ENCODE results near the gene LITAF. TPM values are rescaled to one million over a fixed set of nuclear protein-coding genes. Genes with fewer than 3 reads are reported as not detected.

LITAF gene
- total RNA-seq, 1 donor from 2014 or later = 17.2 TPM

DNA sequence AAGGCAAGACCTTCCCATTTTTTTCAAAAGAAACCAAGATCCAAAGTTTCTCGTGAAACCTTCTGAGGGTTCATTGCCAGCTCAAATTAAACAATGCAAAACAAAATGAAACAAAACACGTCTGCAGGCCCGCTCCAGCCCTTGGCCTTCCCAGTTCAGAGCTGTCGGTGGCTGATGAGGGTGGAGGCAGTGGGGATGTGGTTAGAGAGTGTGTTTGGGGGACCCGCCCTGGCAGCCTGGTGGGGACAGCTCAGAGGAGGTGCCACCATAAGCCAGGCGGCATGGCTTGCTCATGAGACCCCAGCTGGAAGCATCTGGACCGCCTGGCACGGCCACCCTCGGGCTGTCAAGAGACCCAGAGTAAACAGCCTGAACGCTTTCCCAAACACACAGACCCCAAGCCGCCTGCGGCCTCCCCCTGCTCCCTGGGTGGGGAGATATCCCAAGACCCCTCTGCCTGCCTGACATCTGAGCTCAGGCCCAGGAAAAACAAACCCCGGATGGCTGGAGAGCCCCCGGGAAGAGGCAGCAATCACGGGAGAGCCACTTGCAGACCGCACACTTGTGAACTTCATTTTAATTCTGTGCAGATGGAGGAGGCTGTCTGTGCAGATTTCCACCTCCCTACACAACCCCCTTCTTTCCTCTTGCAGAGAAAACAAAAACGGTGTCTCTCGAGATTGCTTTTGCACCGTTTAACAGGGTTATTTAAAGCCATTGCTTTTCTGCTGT is 35.4 kb upstream of the LITAF start:
- peaks cover 0 to 2% (median 0%) of the 10 kb centered on the region in 3 donors for H3K9me3 ChIP-seq (ENCODE audit: control insufficient read depth in 3 of 3, low read length in 3 of 3)
- peaks cover 0 to 9% (median 2%) of the 10 kb centered on the region in 3 donors for H3K4me1 ChIP-seq (ENCODE audit: control insufficient read depth in 3 of 3, insufficient read depth in 3 of 3, low read length in 3 of 3)
- H3K4me3 ChIP-seq (ENCODE audit: low read length in 3 of 3) = peak overlapping the region in 1 of 3 donors; percentile 35
- H3K9ac ChIP-seq (ENCODE audit: low read depth in 1 of 3, low read length in 3 of 3) = peak overlapping the region in 1 of 3 donors; percentile 66
- no peaks in the 10 kb centered on the region for H3K36me3 ChIP-seq (ENCODE audit: control insufficient read depth in 3 of 3, insufficient read depth in 3 of 3, low read length in 3 of 3)
- H3K27me3 ChIP-seq (ENCODE audit: control insufficient read depth in 3 of 3, insufficient read depth in 3 of 3, low read length in 3 of 3) = no peaks in the 10 kb centered on the region
- no peak overlapping the region for H3K27ac ChIP-seq (ENCODE audit: low read depth, low read length)

DNA sequence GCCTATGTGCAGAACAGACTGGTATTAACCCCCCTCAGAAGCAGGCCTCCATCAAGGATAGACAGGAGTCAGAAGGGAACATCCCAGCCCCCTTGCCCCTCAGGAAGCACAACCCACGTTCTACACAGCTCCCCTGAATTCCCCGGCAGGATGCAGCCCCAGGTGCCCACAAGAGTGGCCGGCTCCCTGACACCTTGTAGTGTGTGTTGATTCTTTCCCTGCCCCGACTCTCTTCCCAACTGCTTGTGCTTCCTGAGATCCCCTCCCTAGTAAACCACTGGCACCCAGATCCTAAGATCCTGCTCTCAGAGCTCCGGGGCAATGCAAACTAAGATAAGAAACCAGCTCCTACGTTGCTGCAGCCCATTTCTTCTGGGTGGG is 34.8 kb upstream of the LITAF start:
- Histone ChIP-seq H3K36me3 (ENCODE audit: control insufficient read depth in 3 of 3, insufficient read depth in 3 of 3, low read length in 3 of 3) (no peaks in the 10 kb centered on the region), H3K9ac (ENCODE audit: low read depth in 1 of 3, low read length in 3 of 3) (peak overlapping the region in 1 of 3 donors; percentile 66), H3K9me3 (ENCODE audit: control insufficient read depth in 3 of 3, low read length in 3 of 3) (peaks cover 0 to 2% (median 0%) of the 10 kb centered on the region in 3 donors), H3K27ac (ENCODE audit: low read depth, low read length) (no peak overlapping the region), H3K4me3 (ENCODE audit: low read length in 3 of 3) (peak overlapping the region in 1 of 3 donors; percentile 35), H3K4me1 (ENCODE audit: control insufficient read depth in 3 of 3, insufficient read depth in 3 of 3, low read length in 3 of 3) (peaks cover 0 to 9% (median 2%) of the 10 kb centered on the region in 3 donors), H3K27me3 (ENCODE audit: control insufficient read depth in 3 of 3, insufficient read depth in 3 of 3, low read length in 3 of 3) (no peaks in the 10 kb centered on the region)

DNA sequence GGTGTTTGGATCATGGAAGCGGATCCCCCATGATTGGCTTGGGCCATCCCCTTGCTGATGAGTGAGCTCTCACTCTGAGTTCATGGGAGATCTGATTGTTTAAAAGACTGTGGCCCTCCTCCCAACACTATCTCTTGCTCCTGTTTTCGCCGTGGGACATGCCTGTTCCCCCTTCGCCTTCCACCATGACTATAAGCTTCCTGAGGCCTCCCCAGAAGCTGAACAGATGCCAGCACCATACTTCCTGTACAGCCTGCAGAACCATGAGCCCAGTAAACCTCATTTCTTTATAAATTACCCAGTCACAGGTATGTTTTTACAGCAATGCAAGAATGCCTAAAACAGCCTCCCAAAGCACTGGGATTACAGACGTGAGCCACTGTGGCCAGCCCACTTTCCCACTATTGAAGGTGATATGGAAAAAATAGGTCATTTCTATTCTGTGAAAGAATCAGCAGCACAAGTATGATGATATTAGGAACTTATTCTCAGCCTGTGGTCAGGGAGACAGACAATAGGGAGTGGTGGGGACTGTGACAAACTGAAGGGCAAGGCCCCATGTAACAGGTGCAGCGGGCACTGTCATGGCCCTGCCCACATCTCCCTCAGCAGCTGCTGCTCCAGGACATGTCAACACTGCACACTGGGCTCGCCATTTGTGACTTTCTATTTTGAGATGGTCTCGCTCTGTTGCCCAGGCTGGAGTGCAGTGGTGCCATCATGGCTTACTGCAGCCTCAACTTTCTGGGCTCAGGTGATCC is 33.7 kb upstream of the LITAF start:
- Histone ChIP-seq H3K27me3 (ENCODE audit: control insufficient read depth in 3 of 3, insufficient read depth in 3 of 3, low read length in 3 of 3) (no peaks in the 10 kb centered on the region), H3K9me3 (ENCODE audit: control insufficient read depth in 3 of 3, low read length in 3 of 3) (peaks cover 0 to 2% (median 0%) of the 10 kb centered on the region in 3 donors), H3K27ac (ENCODE audit: low read depth, low read length) (no peak overlapping the region), H3K4me3 (ENCODE audit: low read length in 3 of 3) (no peak overlapping the region), H3K9ac (ENCODE audit: low read depth in 1 of 3, low read length in 3 of 3) (no peak overlapping the region), H3K36me3 (ENCODE audit: control insufficient read depth in 3 of 3, insufficient read depth in 3 of 3, low read length in 3 of 3) (no peaks in the 10 kb centered on the region), H3K4me1 (ENCODE audit: control insufficient read depth in 3 of 3, insufficient read depth in 3 of 3, low read length in 3 of 3) (peaks cover 0 to 9% (median 2%) of the 10 kb centered on the region in 3 donors)

DNA sequence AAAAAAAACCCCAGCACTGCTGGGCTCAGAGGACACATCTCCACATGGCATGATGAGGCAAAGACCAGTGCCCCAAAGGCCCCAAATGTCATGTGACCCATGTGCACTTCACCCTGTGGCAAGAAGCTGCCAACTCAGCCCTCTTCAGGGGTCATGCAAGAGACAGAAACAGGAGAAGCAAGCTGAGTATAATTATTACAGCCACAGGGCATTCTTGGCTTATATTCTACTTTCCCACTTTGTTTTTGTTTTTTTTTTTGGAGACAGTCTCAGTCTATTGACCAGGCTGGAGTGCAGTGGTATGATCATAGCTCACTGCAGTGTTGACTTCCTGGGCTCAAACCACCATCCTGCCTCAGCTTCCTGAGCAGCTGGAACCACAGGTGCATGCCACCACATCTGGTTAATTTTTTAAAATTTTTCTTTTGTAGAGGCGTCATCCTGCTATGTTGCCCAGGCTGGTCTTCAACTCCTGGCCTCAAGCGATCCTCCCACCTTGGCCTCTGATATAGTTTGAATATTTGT is 32.7 kb upstream of the LITAF start:
- Histone ChIP-seq H3K4me1 (ENCODE audit: control insufficient read depth in 3 of 3, insufficient read depth in 3 of 3, low read length in 3 of 3) (peaks cover 0 to 9% (median 4%) of the 10 kb centered on the region in 3 donors), H3K27ac (ENCODE audit: low read depth, low read length) (no peak overlapping the region)

DNA sequence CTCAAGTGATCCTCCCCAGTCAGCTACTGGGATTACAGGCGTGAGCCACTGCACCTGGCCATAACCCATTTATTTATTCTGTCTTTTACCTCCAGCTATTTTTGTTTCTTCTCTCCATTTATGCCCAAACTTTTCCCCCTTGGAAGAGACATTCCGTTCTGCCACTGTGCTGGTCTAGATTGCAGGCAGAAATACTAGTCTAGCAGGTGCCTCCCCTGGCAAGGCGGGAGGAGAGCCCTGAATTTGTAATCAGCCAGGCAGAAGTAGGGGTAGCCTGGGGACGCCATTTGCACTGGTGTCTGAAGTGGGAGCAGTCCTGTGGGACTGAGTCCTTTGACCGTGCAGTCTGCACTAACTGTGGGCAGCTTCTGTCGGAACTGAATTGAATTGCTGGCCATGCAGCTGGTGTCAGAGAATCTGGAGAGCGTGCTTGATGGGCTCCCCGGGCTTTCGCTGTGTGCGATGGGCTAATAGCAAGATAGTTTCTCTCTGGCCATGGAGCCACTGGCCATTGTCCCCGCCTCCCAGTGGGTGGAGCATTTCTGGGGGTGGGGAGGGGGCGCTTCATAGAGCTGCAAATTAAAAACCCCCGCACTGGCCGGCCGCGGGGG is 31.5 kb upstream of the LITAF start:
- H3K27me3 ChIP-seq (ENCODE audit: control insufficient read depth in 3 of 3, insufficient read depth in 3 of 3, low read length in 3 of 3) = no peaks in the 10 kb centered on the region
- peaks cover 0 to 2% (median 0%) of the 10 kb centered on the region in 3 donors for H3K9me3 ChIP-seq (ENCODE audit: control insufficient read depth in 3 of 3, low read length in 3 of 3)
- peaks cover 0 to 15% (median 4%) of the 10 kb centered on the region in 3 donors for H3K4me1 ChIP-seq (ENCODE audit: control insufficient read depth in 3 of 3, insufficient read depth in 3 of 3, low read length in 3 of 3)
- H3K36me3 ChIP-seq (ENCODE audit: control insufficient read depth in 3 of 3, insufficient read depth in 3 of 3, low read length in 3 of 3) = no peaks in the 10 kb centered on the region
- H3K4me3 ChIP-seq (ENCODE audit: low read length in 3 of 3) = no peak overlapping the region
- H3K27ac ChIP-seq (ENCODE audit: low read depth, low read length) = no peak overlapping the region
- no peak overlapping the region for H3K9ac ChIP-seq (ENCODE audit: low read depth in 1 of 3, low read length in 3 of 3)

More for the DNA sequence above, 32.7 kb upstream of the LITAF start:
- H3K9ac ChIP-seq (ENCODE audit: low read depth in 1 of 3, low read length in 3 of 3) = no peak overlapping the region
- no peaks in the 10 kb centered on the region for H3K27me3 ChIP-seq (ENCODE audit: control insufficient read depth in 3 of 3, insufficient read depth in 3 of 3, low read length in 3 of 3)
- peaks cover 0 to 2% (median 0%) of the 10 kb centered on the region in 3 donors for H3K9me3 ChIP-seq (ENCODE audit: control insufficient read depth in 3 of 3, low read length in 3 of 3)
- no peaks in the 10 kb centered on the region for H3K36me3 ChIP-seq (ENCODE audit: control insufficient read depth in 3 of 3, insufficient read depth in 3 of 3, low read length in 3 of 3)
- H3K4me3 ChIP-seq (ENCODE audit: low read length in 3 of 3) = no peak overlapping the region

DNA sequence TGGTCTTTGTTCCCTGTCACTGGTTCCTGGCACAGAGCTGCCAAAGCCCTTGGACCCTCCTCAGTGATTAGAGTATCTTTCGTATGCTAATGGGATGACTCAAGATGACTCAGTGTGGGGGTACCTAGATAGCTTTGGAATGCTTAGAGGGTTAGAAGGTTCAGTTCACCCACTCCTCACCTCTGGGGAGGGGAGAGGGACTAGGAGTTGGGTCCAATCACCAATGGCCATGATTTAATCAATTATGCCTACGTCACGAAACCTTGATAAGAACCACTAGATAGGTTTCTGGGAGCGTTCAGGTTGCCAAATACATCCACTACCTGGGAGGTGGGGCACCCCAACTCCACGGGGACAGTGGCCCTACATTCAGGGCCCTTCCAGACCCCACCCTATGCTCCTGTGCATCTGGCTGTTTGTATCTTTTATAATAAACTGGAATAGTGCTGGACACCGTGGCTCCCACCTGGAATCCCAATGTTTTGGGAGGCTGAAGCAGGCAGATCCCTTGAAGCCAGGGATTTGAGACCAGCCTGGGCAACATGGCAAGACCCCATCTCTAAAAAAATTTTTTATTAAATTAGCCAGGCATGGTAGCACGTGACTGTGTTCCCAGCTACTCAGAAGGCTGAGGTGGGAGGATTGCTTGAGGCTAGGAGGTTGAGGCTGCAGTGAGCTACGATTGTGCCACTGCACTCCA is 29.2 kb upstream of the LITAF start:
- no peaks in the 10 kb centered on the region for H3K36me3 ChIP-seq (ENCODE audit: control insufficient read depth in 3 of 3, insufficient read depth in 3 of 3, low read length in 3 of 3)
- H3K9me3 ChIP-seq (ENCODE audit: control insufficient read depth in 3 of 3, low read length in 3 of 3) = peaks cover 0 to 2% (median 0%) of the 10 kb centered on the region in 3 donors
- no peak overlapping the region for H3K27ac ChIP-seq (ENCODE audit: low read depth, low read length)
- no peak overlapping the region for H3K4me3 ChIP-seq (ENCODE audit: low read length in 3 of 3)
- H3K27me3 ChIP-seq (ENCODE audit: control insufficient read depth in 3 of 3, insufficient read depth in 3 of 3, low read length in 3 of 3) = peaks cover 0 to 5% (median 0%) of the 10 kb centered on the region in 3 donors
- peaks cover 0 to 8% (median 6%) of the 10 kb centered on the region in 3 donors for H3K4me1 ChIP-seq (ENCODE audit: control insufficient read depth in 3 of 3, insufficient read depth in 3 of 3, low read length in 3 of 3)
- no peak overlapping the region for H3K9ac ChIP-seq (ENCODE audit: low read depth in 1 of 3, low read length in 3 of 3)

DNA sequence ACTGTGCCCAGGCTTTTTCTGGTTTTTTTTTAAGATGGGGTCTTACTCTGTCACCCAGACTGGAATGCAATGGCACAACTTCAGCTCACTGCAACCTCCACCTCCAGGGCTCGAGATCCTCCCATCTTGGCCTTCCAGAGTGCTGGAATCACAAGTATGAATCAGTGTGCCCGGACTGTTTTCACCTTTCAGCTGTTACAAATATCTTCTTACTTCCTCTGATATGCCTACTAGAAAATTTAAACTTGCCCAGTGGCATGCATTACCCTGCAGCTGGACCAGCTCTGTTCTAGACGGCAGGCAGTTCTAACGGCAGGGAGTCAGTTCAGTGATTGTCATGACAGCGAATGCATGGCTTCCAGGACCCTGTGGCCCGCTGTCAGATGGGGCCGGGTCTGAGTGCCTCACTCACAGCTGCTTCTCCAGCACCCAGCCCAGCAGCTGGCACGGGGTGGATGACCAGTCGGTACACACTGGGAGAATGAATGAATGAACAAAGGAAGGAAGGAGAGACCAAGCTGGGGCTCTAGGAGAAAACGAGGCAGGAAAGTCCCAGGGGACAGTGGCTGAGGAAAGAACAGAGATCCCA is 28.0 kb upstream of the LITAF start:
- H3K9ac ChIP-seq (ENCODE audit: low read depth in 1 of 3, low read length in 3 of 3) = peak overlapping the region in 1 of 3 donors; percentile 57
- H3K27ac ChIP-seq (ENCODE audit: low read depth, low read length) = no peak overlapping the region
- H3K9me3 ChIP-seq (ENCODE audit: control insufficient read depth in 3 of 3, low read length in 3 of 3) = no peaks in the 10 kb centered on the region
- no peak overlapping the region for H3K4me3 ChIP-seq (ENCODE audit: low read length in 3 of 3)
- H3K27me3 ChIP-seq (ENCODE audit: control insufficient read depth in 3 of 3, insufficient read depth in 3 of 3, low read length in 3 of 3) = peaks cover 0 to 5% (median 0%) of the 10 kb centered on the region in 3 donors
- H3K4me1 ChIP-seq (ENCODE audit: control insufficient read depth in 3 of 3, insufficient read depth in 3 of 3, low read length in 3 of 3) = peaks cover 0 to 8% (median 6%) of the 10 kb centered on the region in 3 donors
- H3K36me3 ChIP-seq (ENCODE audit: control insufficient read depth in 3 of 3, insufficient read depth in 3 of 3, low read length in 3 of 3) = no peaks in the 10 kb centered on the region

DNA sequence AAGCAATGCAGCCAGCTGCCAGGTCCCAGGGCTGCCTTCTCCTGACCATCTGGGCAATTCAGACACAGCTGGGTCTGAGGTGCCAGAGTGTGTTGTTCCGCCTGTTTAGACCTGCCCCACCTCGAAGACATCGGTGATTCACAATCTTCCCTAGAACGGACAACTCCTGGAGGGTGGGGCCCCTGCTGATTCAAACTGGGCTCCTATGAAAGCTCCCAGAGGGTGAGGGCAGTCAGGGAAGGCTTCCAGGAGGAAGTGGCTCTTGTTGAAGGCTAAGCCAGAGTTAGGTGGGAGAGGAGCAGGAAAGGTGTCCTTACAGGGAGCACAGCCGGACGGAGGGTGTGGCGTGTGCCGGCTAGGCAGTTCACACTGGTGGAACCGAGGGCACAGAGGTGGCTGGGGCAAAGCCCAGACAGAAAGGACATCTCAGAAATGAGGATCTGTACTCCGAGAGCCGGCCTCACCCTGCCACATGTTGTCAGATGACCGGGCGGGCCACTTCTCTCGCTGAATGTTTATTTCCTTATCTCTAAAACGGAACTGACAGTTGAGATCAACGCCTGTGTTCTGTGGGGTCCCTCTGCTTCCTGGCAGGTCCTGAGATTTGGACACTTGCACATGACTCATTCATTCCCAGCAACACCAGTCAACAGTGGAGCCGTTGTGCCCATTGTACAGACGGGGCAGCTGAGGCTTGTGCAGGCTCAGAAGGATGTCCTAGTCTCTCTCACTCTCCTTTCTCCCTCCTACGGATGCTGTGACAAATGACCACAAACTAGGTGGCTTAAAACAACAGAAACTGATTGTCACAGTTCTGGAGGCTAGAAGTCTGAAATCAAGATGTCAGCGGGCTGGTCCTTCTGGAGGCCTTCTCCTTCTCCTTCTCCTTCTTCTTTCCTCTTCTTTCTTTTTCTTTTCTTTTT is 26.9 kb upstream of the LITAF start:
- Histone ChIP-seq H3K4me3 (ENCODE audit: low read length in 3 of 3) (no peak overlapping the region), H3K27ac (ENCODE audit: low read depth, low read length) (peak overlapping the region; percentile 19), H3K9ac (ENCODE audit: low read depth in 1 of 3, low read length in 3 of 3) (no peak overlapping the region), H3K27me3 (ENCODE audit: control insufficient read depth in 3 of 3, insufficient read depth in 3 of 3, low read length in 3 of 3) (peaks cover 0 to 5% (median 0%) of the 10 kb centered on the region in 3 donors), H3K36me3 (ENCODE audit: control insufficient read depth in 3 of 3, insufficient read depth in 3 of 3, low read length in 3 of 3) (no peaks in the 10 kb centered on the region), H3K9me3 (ENCODE audit: control insufficient read depth in 3 of 3, low read length in 3 of 3) (no peaks in the 10 kb centered on the region), H3K4me1 (ENCODE audit: control insufficient read depth in 3 of 3, insufficient read depth in 3 of 3, low read length in 3 of 3) (peaks cover 0 to 8% (median 6%) of the 10 kb centered on the region in 3 donors)
